ENCODE results near the gene FOXN4. TPM values are rescaled to one million over a fixed set of nuclear protein-coding genes. Genes with fewer than 3 reads are reported as not detected.

Gene FOXN4
- total RNA-seq, 2 donors from 2014 or later = not detected

GRCh38 chr12:109279525-109279924 lies 29.6 kb downstream of the FOXN4 start:
- ATAC-seq (replicated peaks) = no peak
- Mint-ChIP-seq H3K4me1 (no peaks in the 10 kb centered on the region), H3K9me3 (no peaks in the 10 kb centered on the region), H3K36me3 (ENCODE audit: low read depth) (no peaks in the 10 kb centered on the region), H3K27me3 (peaks cover 3% of the 10 kb centered on the region), H3K27ac (no peak overlapping the region), H3K4me3 (no peak overlapping the region)

GRCh38 chr12:109278912-109279311 lies 30.2 kb downstream of the FOXN4 start:
- peaks cover 3% of the 10 kb centered on the region for H3K27me3 Mint-ChIP-seq
- no peak for ATAC-seq (replicated peaks)

GRCh38 chr12:109277899-109278762 lies 31.0 kb downstream of the FOXN4 start:
- Mint-ChIP-seq H3K4me1 (no peaks in the 10 kb centered on the region), H3K4me3 (no peak overlapping the region), H3K9me3 (no peaks in the 10 kb centered on the region), H3K36me3 (ENCODE audit: low read depth) (no peaks in the 10 kb centered on the region), H3K27me3 (peaks cover 9% of the 10 kb centered on the region), H3K27ac (no peak overlapping the region)
- no peak for ATAC-seq (replicated peaks)

More at GRCh38 chr12:109278912-109279311, 30.2 kb downstream of the FOXN4 start:
- no peak overlapping the region for H3K27ac Mint-ChIP-seq
- no peaks in the 10 kb centered on the region for H3K4me1 Mint-ChIP-seq
- no peaks in the 10 kb centered on the region for H3K9me3 Mint-ChIP-seq
- H3K4me3 Mint-ChIP-seq = no peak overlapping the region
- H3K36me3 Mint-ChIP-seq (ENCODE audit: low read depth) = no peaks in the 10 kb centered on the region

GRCh38 chr12:109277255-109277898 lies 31.7 kb downstream of the FOXN4 start:
- H3K4me3 Mint-ChIP-seq = no peak overlapping the region
- no peaks in the 10 kb centered on the region for H3K4me1 Mint-ChIP-seq
- no peaks in the 10 kb centered on the region for H3K36me3 Mint-ChIP-seq (ENCODE audit: low read depth)
- H3K27me3 Mint-ChIP-seq = peaks cover 11% of the 10 kb centered on the region
- no peaks in the 10 kb centered on the region for H3K9me3 Mint-ChIP-seq
- no peak overlapping the region for H3K27ac Mint-ChIP-seq
- ATAC-seq (replicated peaks) = no peak

- Mint-ChIP-seq H3K27me3 (peaks cover 11% of the 10 kb centered on the region), H3K27ac (no peak overlapping the region), H3K4me1 (no peaks in the 10 kb centered on the region), H3K9me3 (no peaks in the 10 kb centered on the region), H3K4me3 (no peak overlapping the region), H3K36me3 (ENCODE audit: low read depth) (no peaks in the 10 kb centered on the region)
- ATAC-seq (replicated peaks) = no peak
Observed at GRCh38 chr12:109276160-109276559, 32.9 kb downstream of the FOXN4 start.

- no peak overlapping the region for H3K4me3 Mint-ChIP-seq
- no peaks in the 10 kb centered on the region for H3K4me1 Mint-ChIP-seq
- H3K27ac Mint-ChIP-seq = no peak overlapping the region
- no peak for ATAC-seq (replicated peaks)
- H3K36me3 Mint-ChIP-seq (ENCODE audit: low read depth) = no peaks in the 10 kb centered on the region
- H3K9me3 Mint-ChIP-seq = peaks cover 7% of the 10 kb centered on the region
- peaks cover 11% of the 10 kb centered on the region for H3K27me3 Mint-ChIP-seq
Observed at GRCh38 chr12:109275173-109275572, 33.9 kb downstream of the FOXN4 start.

- Mint-ChIP-seq H3K36me3 (ENCODE audit: low read depth) (no peaks in the 10 kb centered on the region), H3K4me3 (no peak overlapping the region), H3K9me3 (peaks cover 9% of the 10 kb centered on the region), H3K27me3 (peaks cover 11% of the 10 kb centered on the region), H3K27ac (no peak overlapping the region), H3K4me1 (no peaks in the 10 kb centered on the region)
- ATAC-seq (replicated peaks) = no peak
Observed at GRCh38 chr12:109274381-109274780, 34.7 kb downstream of the FOXN4 start.

- Mint-ChIP-seq H3K36me3 (ENCODE audit: low read depth) (no peaks in the 10 kb centered on the region), H3K27me3 (peaks cover 11% of the 10 kb centered on the region), H3K9me3 (peaks cover 9% of the 10 kb centered on the region), H3K27ac (no peak overlapping the region), H3K4me1 (no peaks in the 10 kb centered on the region), H3K4me3 (no peak overlapping the region)
- no peak for ATAC-seq (replicated peaks)
Observed at GRCh38 chr12:109273354-109273753, 35.7 kb downstream of the FOXN4 start.

- peaks cover 8% of the 10 kb centered on the region for H3K27me3 Mint-ChIP-seq
- ATAC-seq (replicated peaks) = no peak
- no peaks in the 10 kb centered on the region for H3K4me1 Mint-ChIP-seq
- H3K36me3 Mint-ChIP-seq (ENCODE audit: low read depth) = no peaks in the 10 kb centered on the region
- H3K27ac Mint-ChIP-seq = no peak overlapping the region
- H3K9me3 Mint-ChIP-seq = peaks cover 9% of the 10 kb centered on the region
- H3K4me3 Mint-ChIP-seq = no peak overlapping the region
Observed at GRCh38 chr12:109271418-109271817, 37.7 kb downstream of the FOXN4 start.

- Mint-ChIP-seq H3K36me3 (ENCODE audit: low read depth) (no peaks in the 10 kb centered on the region), H3K27me3 (peaks cover 8% of the 10 kb centered on the region), H3K9me3 (peaks cover 9% of the 10 kb centered on the region), H3K27ac (no peak overlapping the region), H3K4me3 (no peak overlapping the region), H3K4me1 (no peaks in the 10 kb centered on the region)
- no peak for ATAC-seq (replicated peaks)
Observed at GRCh38 chr12:109270494-109270893, 38.6 kb downstream of the FOXN4 start.

GRCh38 chr12:109269428-109269827 lies 39.7 kb downstream of the FOXN4 start:
- Mint-ChIP-seq H3K27ac (no peak overlapping the region), H3K36me3 (ENCODE audit: low read depth) (peaks cover 7% of the 10 kb centered on the region), H3K4me3 (no peak overlapping the region), H3K27me3 (peaks cover 8% of the 10 kb centered on the region), H3K4me1 (no peaks in the 10 kb centered on the region), H3K9me3 (peaks cover 9% of the 10 kb centered on the region)
- no peak for ATAC-seq (replicated peaks)

GRCh38 chr12:109268896-109269295 lies 40.2 kb downstream of the FOXN4 start:
- H3K9me3 Mint-ChIP-seq = peaks cover 9% of the 10 kb centered on the region

GRCh38 chr12:109267361-109267760 lies 41.7 kb downstream of the FOXN4 start:
- Mint-ChIP-seq H3K36me3 (ENCODE audit: low read depth) (peaks cover 7% of the 10 kb centered on the region), H3K4me1 (no peaks in the 10 kb centered on the region), H3K27me3 (no peaks in the 10 kb centered on the region), H3K4me3 (no peak overlapping the region), H3K9me3 (peaks cover 9% of the 10 kb centered on the region), H3K27ac (no peak overlapping the region)
- no peak for ATAC-seq (replicated peaks)

More at GRCh38 chr12:109268896-109269295, 40.2 kb downstream of the FOXN4 start:
- H3K27me3 Mint-ChIP-seq = peaks cover 8% of the 10 kb centered on the region
- H3K27ac Mint-ChIP-seq = no peak overlapping the region
- H3K36me3 Mint-ChIP-seq (ENCODE audit: low read depth) = peaks cover 7% of the 10 kb centered on the region
- no peak for ATAC-seq (replicated peaks)
- no peaks in the 10 kb centered on the region for H3K4me1 Mint-ChIP-seq
- H3K4me3 Mint-ChIP-seq = no peak overlapping the region

GRCh38 chr12:109266106-109266879 lies 42.8 kb downstream of the FOXN4 start:
- H3K4me3 Mint-ChIP-seq = no peak overlapping the region
- peaks cover 16% of the 10 kb centered on the region for H3K36me3 Mint-ChIP-seq (ENCODE audit: low read depth)
- no peak overlapping the region for H3K27ac Mint-ChIP-seq
- no peaks in the 10 kb centered on the region for H3K4me1 Mint-ChIP-seq
- H3K27me3 Mint-ChIP-seq = no peaks in the 10 kb centered on the region
- H3K9me3 Mint-ChIP-seq = peaks cover 9% of the 10 kb centered on the region
- ATAC-seq (replicated peaks) = no peak
